Measurements from ENCODE around the gene GPR17.

GRCh38 chr2:127641133-127641532 is 4.8 kb upstream of the GPR17 start:
- no peak for TF ChIP-seq CTCF (IDR thresholded peaks at IDR 0.05)
- TF ChIP-seq POLR2A (IDR thresholded peaks at IDR 0.05) = no peak

Measured in thyroid gland (tissue), 4 donors.